NCI-H128 (cell line): ENCODE measurements around the gene HPS1.

Source experiments
- DNase-seq: peaks from one replicate; lab custom pipeline; 2025; ENCODE audit not compliant: unreplicated experiment; lab: John Stamatoyannopoulos, UW

HPS1 gene

DNA sequence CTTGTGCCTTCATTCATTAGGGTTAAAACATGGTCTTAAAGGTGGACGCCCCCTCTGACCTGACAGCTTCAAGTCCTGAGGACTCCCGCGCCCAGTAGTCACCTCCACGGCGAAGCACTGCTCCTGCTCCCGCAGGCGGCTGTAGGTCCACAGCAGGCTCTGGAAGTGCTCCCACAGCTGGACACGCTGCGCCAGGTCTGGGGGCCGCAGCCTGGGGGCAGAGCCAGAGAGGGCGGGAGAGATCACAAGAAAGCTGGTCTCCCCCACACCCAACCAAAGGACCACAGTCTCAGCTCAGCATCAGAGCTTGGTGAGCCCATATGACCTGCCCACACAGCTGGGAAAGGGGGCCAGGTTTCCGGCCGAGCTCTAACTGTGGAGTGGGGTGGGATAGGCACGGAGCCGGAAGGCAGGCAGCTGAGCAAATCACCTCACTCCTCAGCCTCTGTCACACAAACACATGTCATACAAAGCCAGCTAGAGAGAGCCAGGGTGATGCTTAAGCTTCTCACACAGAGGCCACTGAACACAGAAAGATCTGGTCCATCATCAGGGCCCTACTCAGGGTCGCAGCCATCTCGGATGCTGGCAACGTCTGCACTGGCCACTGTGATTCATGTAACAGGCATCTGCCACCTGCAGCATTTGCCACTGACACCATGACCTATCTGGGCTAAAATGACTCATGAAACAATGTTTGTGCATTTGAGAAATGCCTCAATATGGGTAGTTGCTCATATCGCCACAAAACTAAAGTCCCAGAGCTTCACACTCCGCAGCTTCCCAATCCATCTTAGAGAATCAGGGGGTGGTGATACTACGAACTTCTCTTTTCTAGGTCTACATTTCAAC is 12.6 kb downstream of the HPS1 start:
- DNase-seq: no peak

DNA sequence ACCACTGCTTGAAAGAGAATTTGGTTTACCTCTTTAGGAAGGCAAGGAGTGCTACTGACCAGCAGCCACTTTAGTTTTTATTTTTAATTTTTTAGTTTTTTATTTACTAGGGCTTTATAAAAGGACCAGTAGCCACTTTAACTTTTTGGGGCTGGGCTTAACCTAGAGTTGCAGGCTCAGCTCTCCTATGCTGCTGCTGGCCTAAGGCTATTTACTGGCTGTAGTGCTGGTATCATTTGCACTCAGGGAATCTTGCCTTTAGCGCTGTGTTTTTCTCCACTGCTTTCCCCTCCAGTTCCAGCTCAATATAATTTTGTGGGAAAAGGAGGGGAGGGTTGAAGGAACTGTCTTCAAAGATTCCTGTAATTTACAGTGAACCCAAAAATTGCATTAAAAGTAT is 13.4 kb downstream of the HPS1 start:
- no peak for DNase-seq

DNA sequence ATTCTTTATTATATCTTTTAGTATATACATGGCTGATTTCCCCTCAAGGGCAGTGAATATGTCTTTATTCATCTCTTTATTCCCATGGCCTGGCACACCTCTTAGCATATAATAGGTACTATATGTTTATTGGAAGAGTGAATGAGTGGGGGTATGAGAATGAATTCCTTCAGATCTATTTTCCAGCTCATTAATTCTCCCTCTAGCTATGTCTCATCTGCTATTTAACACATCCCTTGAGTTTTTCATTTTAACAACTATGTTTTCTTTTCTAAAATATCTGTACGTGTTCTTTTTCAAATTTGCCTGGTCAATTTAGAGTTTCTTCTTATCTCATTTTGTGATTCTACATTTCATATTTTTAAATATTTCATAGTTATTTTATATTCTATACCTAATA is 14.4 kb downstream of the HPS1 start:
- DNase-seq: no peak

DNA sequence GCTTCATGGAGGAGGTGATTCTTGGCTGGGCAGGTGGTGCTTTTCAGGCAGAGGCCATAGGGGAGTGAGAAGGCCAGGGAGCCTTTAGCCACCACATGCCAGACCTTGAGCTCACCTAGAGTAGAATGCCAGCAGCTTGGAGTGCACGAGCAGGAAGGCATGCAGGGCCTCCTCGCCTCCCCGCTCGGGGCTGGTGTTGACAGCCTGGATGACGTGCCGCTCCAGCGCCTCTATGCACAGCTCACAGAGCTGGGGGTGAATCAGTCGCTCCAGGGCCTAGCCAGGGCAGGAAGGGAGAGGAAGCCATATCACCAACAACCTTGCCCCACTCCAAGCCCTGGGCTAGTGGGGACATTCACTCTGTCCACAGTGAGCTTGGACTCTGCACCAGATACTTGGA is 15.7 kb downstream of the HPS1 start:
- DNase-seq: no peak

DNA sequence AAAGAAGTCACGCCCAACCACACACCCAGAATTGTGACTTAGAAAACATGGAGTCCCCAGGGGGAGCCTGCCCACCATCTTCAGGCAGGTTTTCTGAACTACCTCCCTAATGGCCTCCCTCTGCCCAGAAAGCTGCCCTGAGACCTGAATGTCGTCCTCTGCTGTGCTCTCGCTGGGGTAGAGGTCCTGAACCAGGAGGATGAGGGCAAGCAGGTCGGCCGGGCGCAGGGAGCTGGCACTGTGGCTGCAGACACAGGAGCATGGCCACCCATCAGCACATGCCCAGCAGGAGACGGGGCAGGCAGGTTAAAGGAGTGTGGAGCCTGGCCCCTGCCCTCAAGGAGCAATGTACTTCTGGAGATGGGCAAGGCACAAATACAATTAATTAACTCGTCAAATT is 16.3 kb downstream of the HPS1 start:
- no peak for DNase-seq

DNA sequence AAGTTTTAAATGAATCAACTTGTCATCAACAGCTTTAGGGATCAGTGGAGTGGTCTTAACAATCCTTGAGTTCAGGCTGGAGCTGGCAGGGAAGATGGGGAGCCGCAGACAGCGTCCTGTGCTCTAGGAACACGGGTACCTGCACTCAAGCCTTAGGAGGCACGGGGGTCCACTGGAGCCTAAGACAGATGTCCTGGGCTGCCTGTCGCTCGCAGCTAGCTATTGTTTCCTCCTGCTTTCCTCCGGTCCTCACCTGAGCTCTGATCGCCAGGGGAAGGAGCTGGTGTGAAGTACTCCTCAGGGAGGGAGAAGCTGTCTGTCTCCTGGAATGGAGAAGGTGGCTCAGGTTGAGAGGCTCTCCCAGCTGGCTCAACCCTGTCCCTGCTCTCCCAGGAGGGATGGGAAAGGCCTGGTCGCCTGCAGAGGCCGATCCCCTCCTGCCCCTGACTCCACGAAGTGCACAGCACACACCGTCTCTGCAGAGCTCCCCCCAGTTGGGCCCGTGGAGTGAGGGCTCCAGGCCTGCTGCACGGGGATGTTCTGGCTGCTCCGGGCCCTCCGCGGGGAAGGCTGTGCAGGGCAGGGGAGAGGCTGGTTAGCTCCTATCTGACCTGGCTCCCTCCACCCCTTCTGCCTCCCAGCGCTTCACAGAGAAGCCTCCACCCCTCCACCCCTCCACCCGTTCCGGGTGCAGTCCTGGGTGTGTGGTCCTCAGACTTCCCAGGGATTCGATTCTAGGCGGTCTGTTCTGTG is 17.2 kb downstream of the HPS1 start:
- DNase-seq: no peak

DNA sequence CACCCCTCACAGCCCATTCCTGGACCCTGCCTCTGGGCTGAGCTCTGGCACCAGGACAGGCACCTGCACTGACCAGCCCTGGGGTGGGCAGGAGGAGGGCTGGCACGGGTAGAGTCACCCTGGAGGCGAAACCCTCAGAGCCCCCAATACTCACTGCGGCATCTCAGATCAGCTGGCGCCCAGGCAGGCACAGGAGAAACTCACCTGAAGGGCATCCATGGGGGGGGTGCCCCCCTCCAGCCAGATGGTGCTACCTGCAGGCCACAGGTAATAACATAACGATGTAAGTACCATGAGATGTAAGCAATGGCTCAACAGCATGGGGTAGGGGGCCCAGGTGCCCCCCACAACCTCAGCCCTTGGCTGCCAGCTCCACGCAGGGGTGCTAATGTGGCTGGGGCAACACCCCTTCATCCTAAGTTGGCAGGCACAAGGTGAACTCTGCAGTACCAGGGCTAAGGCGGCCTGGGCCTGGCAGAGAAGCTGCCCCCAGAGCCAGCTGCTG is 19.7 kb downstream of the HPS1 start:
- no peak for DNase-seq

DNA sequence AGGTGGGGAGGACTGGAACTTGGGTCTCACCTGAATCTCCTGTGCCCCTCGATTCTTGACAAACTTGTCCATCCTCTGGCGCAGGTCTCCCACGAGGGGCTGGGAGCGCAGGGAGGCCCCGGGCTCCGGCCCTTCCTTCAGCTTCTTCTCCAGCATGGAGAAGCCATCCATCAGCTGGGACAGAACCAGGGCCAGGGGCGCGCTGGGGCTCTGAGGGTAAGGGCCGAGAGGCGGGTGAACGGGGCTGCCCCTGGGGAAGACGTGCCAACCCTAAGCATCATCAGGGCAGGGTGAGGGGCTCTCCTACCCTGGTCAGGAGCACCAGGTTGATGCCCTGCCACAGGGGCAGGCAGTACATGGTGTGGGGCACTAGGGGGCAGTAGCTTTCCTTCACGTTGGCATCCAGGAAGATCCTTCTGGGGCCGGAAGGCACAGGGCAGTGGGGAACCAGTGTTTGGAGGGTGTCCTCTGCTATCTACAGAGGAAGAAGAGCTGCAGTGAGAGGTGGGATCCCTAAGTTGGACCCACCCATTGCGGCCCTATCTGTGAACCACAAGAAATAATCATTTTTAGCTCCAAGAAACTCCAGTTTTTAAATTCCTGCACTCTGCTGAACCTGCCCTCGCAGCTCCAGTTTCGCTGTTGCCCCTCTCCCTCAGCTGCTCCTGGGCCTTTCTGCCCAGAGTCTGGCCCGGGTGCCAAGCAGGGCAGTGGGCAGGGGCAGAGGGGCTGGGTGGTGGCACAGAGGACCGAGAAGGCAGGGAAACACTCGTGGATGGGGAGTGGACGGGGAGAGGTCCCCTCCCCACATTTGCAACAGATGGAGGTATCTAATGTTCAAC is 21.0 kb downstream of the HPS1 start:
- DNase-seq: no peak

DNA sequence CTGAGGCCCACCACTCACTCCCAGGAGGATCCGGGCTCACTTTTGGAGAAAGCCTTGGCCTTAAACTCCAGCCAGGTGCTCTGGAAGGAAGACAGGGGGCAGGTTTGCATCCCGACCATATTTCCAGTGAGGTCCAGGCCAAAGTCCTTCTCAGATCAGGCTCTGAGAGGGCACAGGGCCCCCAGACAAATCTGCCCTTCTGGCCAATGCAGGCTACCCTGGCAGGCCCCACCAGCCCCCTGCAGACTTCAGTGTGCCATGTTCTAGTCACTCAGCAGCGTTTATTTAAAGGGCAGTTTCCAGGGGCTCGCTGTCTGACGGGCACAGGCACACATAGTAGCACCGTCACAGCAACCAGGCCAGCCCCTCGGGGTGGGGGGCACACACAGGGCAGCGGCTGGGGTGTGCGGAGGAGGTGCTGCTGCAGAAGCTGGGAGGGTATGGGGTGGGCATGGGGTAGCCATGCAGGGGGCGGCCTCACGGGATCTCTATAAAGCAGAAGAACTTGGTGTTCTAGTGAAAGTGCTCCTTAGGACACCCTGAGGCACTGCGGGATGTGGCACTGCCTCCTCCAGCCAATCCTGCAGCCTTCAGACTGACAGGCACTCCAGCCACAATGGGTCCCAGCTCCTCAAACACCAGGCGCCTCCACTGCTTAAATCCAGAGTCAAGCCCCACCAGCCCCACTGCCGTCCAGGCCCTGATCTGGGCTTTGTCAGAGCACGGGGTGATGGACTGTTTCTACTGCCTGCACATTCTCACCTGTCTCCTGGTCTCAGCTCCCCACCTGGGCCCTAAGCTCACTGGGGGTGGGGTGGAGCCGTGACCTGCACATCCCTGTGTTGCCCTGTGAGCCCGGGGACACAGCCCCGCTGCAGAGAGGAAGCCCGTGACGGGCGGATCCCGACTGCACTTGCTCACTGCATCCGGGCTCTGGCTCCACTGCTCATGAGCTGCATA is 22.2 kb downstream of the HPS1 start:
- no peak for DNase-seq

DNA sequence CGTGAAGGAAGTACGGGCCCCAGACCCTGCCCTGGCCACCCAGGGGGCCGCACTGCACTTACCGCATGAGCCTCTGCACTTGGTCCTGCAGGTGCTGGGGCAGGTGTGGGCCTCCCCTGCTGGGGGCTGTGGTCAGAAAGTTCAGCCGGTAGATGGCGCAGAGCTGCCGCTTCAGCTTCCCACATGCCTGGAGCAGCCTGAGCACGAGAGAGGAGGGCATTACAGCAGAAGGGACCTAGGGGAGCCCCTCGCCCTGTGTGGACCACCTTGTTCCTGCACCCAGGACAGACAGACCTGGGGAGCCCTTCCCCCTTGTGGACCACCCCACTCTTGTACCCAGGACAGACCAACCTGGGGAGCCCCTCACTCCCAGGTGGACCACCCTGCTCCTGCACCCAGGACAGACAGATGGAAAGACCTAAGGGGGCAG is 23.0 kb downstream of the HPS1 start:
- no peak for DNase-seq

DNA sequence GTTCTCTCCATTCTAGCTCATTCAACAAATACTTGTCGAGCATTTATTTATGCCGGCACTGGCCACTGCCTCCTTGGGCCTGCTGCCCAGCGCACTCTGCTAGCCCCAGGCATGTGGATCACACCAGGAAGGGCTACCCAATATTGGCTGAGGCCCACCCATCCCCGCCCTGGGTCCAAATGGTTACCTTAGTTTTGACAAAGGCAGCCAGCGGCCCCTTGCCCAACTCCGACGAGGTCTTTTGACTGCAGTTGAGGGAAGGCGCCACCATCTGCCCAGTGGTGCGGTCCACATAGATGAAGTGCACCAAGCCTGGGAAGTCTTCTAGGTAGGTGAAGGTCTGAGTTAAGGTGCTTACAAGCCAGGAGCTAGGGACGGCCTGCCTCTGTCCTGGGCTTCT is 24.6 kb downstream of the HPS1 start:
- no peak for DNase-seq

DNA sequence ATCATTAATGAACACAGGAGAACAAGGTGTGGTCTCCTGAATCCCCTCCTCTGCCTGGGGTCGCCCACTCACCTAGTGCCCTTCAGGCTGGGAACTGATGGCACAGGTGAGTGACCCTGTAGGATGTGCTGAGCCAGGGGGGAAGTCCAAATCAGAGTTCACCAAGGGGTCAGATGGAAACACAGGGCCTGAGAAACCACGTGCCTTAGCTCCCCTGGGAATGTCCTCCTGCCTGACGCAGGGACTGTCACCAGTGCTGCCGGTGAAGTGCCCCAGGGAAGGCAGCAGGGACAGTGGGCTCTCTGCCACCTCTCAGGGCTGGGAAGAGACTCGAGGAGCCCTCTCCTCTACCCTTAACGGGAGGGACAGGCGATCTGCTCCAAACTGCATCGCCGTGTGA is 25.9 kb downstream of the HPS1 start:
- DNase-seq: no peak

DNA sequence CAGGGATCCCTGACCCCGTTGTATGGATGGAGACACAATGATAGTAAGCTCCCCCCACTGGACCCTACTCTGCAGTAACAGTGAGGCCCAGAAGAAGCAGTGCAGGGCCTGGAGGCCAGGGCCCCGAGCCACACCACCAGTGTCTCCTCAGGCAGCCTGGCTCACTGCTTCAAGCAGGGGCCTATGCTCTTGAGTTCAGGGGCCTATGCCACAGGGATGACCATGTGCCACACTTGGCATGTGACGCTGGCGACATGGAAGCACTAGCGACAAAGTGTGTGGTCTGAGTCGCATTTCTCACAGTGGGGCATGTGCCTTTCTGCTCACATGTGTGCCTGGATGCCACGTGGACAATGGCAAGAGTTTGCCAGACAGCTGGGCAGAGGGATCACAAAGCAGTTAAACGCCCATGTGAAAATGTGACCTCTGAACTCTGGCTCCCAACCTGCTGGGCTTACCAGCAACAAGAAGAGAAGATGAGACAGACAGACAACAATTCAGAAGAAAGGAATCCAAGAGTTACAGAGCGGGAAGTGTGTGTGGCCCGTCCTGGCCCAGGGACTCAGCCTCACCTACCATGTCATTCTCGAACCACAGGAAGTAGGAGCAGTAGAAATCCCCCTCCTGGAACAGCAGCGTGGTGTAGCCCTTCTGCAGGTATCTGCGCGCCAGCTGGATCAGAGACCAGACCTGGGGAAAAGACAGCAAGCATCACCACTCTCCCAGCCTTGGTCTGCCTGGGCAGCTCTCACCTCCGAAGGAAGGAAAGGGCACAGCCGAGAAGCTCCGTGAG is 27.1 kb downstream of the HPS1 start:
- DNase-seq: no peak

DNA sequence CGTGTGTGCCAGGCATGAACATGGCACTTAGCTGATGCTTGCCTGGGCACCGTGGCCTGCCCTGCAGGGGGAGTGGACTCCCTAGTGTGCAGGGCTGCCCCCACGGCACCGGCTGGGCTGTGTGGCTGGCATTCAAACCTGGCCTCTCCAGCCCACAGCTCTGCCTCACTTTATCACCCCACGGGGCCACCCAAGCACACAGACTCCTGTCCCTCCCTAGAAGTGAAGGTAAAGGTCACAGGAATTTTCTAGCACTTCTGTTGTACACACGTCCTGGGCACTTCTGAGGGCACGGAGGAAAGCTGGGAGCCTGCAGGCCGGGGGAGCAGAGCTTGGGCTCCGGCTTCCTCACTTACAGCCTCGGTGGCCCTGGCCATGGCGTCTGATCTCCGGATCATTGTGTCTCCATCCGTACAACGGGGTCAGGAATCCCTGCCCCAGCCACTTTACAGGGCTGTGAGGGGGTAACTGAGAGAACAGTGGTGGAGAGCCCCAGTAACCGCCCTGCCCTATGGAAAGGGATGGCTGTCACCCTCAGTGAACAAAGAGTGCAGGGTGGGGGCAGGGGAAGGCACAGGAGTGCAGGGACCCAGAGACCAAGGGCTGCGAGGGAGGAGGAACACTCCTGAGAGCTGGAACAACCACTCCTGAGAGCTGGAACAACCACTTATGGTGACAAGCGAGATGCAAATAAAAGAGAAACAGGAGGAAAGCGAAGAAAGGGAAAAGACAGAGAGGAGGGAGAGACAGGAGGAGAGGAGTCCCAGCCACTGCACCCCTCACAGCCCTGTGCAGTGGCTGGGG is 27.9 kb downstream of the HPS1 start:
- DNase-seq: no peak

DNA sequence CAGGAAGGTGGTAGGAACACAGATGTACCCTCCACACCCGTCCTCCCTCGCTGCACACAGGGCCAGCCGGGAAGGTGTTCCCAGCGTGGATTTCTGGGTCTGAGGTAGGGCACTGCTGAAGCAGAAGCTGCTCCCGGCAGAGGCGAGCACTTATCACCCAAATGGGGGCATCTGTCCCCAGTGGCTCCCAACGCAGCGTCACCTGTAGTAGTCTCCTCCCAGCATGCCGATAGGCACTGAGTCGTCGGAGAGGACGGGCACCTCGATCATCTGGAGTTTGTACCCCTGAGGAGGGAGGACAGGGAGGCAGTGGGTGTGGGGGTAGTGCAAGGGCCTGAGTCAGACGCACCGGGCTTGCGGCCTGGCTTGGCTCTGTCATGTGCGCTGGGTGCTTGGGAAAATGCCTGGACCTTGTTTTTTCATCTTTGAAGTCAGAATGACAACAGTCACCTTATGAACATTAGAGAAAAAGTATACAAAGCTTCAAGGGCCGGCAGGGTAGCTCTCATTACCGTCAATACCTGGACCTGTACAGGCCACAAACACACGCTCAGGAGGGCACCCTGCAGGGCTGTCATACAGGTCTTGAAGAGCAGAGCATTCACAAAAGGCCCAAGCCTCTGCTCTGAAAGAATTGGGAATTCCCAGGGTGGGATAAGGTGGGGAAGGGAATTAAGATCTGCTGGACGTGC is 28.6 kb downstream of the HPS1 start:
- no peak for DNase-seq

DNA sequence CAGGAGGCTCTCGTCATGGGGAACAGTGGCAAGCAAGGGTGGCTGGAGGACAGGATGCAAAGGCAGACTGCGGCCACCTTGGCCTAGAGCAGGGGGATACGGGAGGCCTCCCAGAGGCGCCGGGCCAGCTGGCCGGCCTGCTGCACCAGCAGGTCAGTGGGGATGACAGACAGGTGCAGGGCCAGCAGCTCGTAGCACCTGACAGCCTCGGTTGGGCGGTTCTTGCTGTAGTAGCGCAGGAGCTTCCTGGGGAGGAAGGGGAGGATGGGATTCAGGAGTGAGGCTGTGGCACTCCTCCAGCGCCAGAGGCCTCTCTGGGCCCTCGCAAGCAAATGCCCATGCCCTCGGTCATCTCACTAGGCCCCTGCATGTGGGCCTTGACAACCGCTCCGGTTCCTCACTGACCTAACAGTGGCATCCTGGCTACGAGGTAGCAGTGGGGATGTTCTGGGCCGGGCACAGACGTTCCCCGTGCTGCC is 29.2 kb downstream of the HPS1 start:
- DNase-seq: no peak

DNA sequence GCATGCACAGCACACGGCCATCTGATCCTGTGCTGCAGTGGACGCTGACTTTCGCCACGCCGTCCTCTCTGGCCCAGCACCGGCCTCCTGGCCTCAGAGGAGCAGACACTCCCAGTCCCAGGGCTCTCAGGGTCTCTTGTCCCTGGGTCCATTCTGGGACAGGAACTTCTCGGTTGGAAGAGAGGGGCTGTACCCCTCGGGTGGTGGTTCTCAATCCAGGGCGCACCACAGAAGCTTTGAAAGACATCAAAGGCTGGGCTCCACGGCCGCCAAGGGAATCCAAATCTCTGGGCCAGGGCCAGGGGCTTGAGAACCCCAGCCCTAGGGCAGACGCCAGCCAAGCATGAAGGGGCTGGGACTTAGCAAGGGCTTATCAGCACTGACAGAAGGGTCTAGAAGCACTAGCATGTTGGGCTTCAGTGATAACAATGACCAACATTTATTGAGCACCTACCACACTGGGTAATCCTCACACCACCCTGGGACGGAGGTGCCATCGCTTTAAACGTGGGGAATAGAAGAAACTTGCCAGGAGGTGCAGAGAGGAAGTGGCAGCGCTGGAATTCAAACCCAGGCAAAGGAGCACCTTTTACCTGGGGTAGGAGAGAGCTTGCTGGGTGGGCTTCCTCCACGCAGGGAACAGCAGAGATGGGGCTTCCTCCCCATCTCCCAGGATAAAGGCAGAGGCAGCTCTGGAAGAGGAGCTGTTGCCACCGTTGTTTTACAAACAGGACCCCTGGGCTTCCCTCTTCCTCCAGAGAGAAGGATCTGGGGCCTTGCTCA is 29.9 kb downstream of the HPS1 start:
- DNase-seq: no peak
